Activated CD4-positive, alpha-beta memory T cell treated with anti-CD3 and anti-CD28 coated beads for 36 hours (primary cell): ENCODE measurements around the gene ABTB2. TPM values are rescaled to one million over a fixed set of nuclear protein-coding genes. Genes with fewer than 3 reads are reported as not detected.

Source experiments
- CTCF ChIA-PET: fragments of 350-600 bp; sonication (Branson Sonifier 250); formaldehyde crosslinking; loops from one replicate; lab custom pipeline; 2021; ENCODE audit warnings: antibody characterized with exemption, inconsistent platforms; lab: Charles Lee
- POLR2A ChIA-PET: fragments of 350-600 bp; sonication (Branson Sonifier 250); formaldehyde crosslinking; loops from one replicate; lab custom pipeline; 2021; ENCODE audit warnings: antibody characterized with exemption; lab: Charles Lee
- DNase-seq: peaks from one replicate; pipeline ENCODE4 v3.0.0-alpha.2; 2020
- H3K27ac Mint-ChIP-seq: one replicate; pipeline ENCODE4 v1.8.0; 2021; ENCODE audit warnings: mixed read lengths
- H3K27me3 Mint-ChIP-seq: one replicate; pipeline ENCODE4 v1.8.0; 2021; ENCODE audit warnings: mixed read lengths
- H3K36me3 Mint-ChIP-seq: one replicate; pipeline ENCODE4 v1.8.0; 2021; ENCODE audit warnings: mixed read lengths
- H3K4me1 Mint-ChIP-seq: one replicate; pipeline ENCODE4 v1.8.0; 2021; ENCODE audit warnings: low read depth, mixed read lengths
- H3K4me3 Mint-ChIP-seq: one replicate; pipeline ENCODE4 v1.8.0; 2021; ENCODE audit warnings: mild to moderate bottlenecking, mixed read lengths
- H3K9me3 Mint-ChIP-seq: one replicate; pipeline ENCODE4 v1.8.0; 2021; ENCODE audit warnings: mixed read lengths
- intact Hi-C: fragments of 100-400 bp; cut with micrococcal nuclease; formaldehyde crosslinking; loops from one replicate; pipeline ENCODE4 v1.15.1; 2023
- total RNA-seq, 2 experiments: library from RNA; stranded (reverse); gene quantifications; one replicate each; pipeline ENCODE4 v1.2.3, GENCODE V29; 2021

The ABTB2 gene
- total RNA-seq, 2 experiments from 2014 or later, result 1.8 to 1.9 TPM

DNA sequence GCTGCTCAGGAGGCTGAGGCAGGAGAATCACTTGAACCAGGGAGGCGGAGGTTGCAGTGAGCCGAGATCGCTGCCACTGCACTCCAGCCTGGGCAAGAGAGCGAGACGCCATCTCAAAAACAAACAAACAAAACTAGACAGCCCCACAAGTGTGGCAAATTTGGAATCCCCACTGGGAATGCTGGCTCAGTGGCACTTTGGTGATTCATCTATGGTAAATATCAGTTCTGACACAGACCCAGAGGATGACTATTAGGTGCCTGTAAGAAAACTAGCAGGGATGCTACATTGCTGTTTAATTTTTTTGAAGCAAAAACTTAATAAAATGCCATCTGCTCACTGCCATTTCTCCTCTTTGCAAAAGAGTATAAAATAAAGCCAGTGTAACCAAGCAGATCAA is 144.4 kb downstream of the ABTB2 start:
- Mint-ChIP-seq H3K27ac (no peak overlapping the region), H3K4me1 (peaks cover 25% of the 10 kb centered on the region), H3K27me3 (peaks cover 3% of the 10 kb centered on the region), H3K36me3 (no peaks in the 10 kb centered on the region), H3K4me3 (no peak overlapping the region), H3K9me3 (no peaks in the 10 kb centered on the region)
- POLR2A ChIA-PET, result no interaction called here
- intact Hi-C loops, result no loop called here
- no peak for DNase-seq
- CTCF ChIA-PET, result interaction anchor here (1.0 to 1.9 kb wide), 2 partner anchors 39 to 145 kb away, joined by 3 to 10 read pairs; partner anchors contain the start of gene ABTB2

DNA sequence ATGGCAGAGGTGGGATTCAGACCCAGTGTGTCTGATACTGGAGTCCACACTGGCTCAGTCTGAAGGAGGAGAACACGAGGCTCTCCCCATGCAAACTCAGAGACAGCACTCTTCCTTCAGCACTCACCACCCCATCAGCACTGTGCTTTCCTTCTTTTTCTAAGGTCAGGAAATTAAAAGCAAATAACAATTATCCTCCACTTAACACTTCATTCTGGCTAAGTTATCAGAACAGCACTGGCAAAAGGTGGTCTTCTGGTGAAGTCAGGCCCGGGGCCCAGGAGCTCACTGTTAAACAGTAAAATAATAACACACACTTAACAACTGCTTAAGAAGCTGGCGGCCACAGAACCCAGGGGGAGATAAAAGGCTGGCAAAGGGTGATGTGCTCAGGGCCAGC is 145.2 kb downstream of the ABTB2 start:
- CTCF ChIA-PET, result no interaction called here
- POLR2A ChIA-PET, result no interaction called here
- no peak for DNase-seq
- no peaks in the 10 kb centered on the region for H3K36me3 Mint-ChIP-seq
- no peak overlapping the region for H3K27ac Mint-ChIP-seq
- intact Hi-C loops, result no loop called here
- no peaks in the 10 kb centered on the region for H3K9me3 Mint-ChIP-seq
- H3K4me3 Mint-ChIP-seq, result no peak overlapping the region
- H3K4me1 Mint-ChIP-seq, result peaks cover 27% of the 10 kb centered on the region
- H3K27me3 Mint-ChIP-seq, result peaks cover 3% of the 10 kb centered on the region

DNA sequence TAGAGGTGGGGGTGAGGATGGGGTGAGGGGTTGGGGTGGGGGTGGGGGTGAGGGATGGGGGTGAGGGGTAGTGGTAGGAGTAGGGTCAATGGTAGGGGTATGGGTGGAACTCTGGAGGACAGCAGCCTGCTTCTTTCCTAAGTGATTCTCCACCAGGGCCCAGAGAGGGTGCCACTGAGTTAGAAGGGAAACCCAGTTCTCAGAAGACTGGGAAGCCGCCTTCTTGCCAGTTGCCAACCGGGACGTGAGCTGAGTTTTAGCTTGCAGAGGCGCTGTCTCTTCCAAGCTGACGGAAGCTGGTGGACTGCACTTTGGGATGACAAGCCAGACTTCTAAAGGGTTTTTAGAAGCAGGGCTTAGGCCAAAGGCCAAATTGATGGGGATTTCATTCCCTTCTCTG is 148.0 kb downstream of the ABTB2 start:
- H3K27ac Mint-ChIP-seq, result no peak overlapping the region
- POLR2A ChIA-PET, result no interaction called here
- no peak overlapping the region for H3K4me3 Mint-ChIP-seq
- H3K36me3 Mint-ChIP-seq, result no peaks in the 10 kb centered on the region
- H3K9me3 Mint-ChIP-seq, result no peaks in the 10 kb centered on the region
- CTCF ChIA-PET, result no interaction called here
- DNase-seq, result no peak
- intact Hi-C loops, result no loop called here
- peaks cover 19% of the 10 kb centered on the region for H3K4me1 Mint-ChIP-seq
- peaks cover 1% of the 10 kb centered on the region for H3K27me3 Mint-ChIP-seq

DNA sequence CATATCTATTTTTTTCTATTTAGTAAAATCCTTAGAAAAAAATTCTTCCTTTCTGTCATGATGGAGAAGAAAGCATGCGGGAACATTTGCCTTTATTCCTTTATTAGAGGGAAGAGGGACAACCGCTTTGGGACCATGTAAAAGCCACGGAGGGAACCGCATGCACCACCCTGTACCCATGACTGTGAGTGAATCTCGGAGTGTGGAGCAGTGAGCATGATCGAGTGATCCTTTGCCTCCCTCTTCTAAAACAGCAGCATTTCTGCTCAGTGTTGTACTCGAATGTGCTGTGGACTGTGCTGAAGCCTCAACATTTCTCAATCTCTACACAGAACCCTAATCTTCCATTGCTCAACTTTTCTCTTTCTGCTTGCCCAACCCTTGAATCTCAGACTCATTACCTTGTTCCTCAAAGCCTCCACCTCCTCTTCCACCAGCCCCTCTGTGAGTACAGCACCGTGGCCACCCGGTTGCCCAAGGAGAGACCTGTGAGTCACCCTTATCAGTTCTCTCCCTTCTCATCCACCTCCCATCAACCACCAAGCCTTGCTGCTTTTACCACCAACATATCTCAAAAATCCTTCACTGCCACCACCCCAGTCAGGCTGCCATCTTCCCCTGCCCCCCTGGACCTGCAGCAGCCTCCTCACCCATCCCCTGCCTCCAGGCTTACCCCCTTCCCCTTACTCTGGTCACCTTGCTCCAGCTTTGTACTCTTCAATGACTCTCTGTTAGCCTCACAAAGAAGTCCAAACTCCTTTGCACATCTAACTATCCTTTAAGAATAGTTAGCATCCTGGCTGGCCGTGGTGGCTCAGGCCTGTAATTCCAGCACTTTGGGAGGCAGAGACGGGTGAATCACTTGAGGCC is 149.3 kb downstream of the ABTB2 start:
- Mint-ChIP-seq H3K4me1 (peaks cover 8% of the 10 kb centered on the region), H3K9me3 (no peaks in the 10 kb centered on the region), H3K4me3 (no peak overlapping the region), H3K36me3 (no peaks in the 10 kb centered on the region), H3K27me3 (peaks cover 1% of the 10 kb centered on the region), H3K27ac (no peak overlapping the region)
- peak; percentile 32 for DNase-seq
- POLR2A ChIA-PET, result no interaction called here
- CTCF ChIA-PET, result interaction anchor here (1.1 kb wide), 1 partner anchor 35 kb away, joined by 6 read pairs; no protein-coding TSS in a partner anchor
- intact Hi-C loops, result no loop called here

DNA sequence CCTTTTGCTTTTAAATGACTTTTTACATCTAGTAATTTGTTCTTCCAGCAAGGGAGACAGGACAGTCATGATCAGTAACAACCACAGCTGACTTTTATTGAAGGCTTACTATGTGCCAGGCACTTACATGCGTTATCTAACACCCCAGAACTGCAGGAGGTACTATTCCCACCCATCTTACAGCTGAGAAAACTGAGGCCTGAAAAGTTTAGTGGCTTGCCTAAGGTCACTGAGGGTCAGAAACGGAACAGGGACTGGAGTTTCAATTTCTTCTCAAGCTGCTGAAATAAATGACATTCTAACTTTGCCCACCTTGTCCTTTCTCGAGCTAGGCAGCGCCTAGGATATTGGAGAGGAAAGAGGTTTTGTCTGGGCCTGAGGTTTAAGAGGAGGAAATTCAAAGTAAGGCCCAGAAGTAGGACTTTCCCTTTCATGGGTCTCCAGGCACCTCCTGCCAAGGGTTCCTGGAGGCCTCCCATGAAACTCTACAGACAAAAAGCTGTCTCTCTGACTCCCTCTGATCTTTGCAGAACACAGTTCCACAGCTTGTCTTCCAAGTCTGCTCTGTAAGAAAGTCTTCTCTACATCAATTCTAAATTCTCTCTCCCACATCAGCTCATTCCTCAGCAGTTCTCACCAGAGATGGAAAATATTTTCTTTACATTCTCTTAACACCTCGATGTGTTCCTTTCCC is 150.2 kb downstream of the ABTB2 start:
- peaks cover 1% of the 10 kb centered on the region for H3K27me3 Mint-ChIP-seq
- H3K27ac Mint-ChIP-seq, result no peak overlapping the region
- ChIA-PET CTCF (interaction anchor here (0.8 to 1.3 kb wide), 4 partner anchors 9 to 150 kb away, joined by 4 to 7 read pairs (median 5); partner anchors contain the start of gene ABTB2), POLR2A (no interaction called here)
- no peaks in the 10 kb centered on the region for H3K9me3 Mint-ChIP-seq
- intact Hi-C loops, result no loop called here
- H3K36me3 Mint-ChIP-seq, result no peaks in the 10 kb centered on the region
- no peak overlapping the region for H3K4me3 Mint-ChIP-seq
- no peak for DNase-seq
- peaks cover 12% of the 10 kb centered on the region for H3K4me1 Mint-ChIP-seq

DNA sequence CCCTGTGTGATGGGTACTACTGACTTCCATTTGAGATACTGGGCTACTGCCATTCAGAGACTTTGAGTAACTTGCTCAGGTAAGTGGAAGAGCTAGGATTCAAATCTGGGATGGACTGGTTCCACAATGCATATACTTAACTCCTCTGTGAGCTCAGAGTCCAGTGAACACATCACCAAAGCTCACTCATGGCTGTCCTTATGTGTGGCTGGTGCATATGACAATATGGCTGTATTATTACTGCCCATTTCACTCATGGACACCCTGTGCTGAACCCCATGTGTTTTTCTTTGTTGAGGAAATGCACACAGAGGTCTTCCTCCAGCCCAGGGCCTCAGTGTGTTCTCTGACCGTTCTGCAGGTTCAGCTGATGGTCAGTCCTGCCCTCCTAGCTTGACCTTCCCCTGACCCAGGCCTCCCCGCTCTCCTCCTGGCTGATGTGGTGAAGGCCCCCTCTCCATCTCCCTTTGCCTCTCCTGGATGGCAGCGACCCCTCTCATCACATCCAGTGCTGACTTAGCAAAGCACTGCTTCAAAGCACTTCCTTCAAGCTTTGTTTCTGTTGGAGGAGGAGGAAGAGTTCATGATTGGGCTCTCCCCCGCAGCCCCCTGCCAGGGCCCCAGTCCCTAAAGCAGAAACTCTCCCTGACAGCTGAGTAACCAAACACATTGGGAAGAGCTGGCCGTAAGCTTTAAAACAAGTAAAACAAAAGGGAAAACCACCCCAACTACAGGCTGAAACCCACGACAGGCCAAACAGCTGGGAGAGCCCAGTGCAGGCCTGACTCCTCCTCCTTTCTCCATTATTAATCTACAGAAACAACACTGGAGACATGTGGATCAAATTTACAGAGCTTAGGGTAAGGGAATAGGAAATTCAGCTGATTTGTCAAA is 151.2 kb downstream of the ABTB2 start:
- intact Hi-C loops, result loop anchor here (1.0 kb wide), 1 partner anchor 8 kb away; no protein-coding TSS in a partner anchor
- H3K27me3 Mint-ChIP-seq, result peaks cover 1% of the 10 kb centered on the region
- ChIA-PET POLR2A (no interaction called here), CTCF (interaction anchor here (1.1 to 1.3 kb wide), 3 partner anchors 10 to 151 kb away, joined by 4 to 7 read pairs (median 6); partner anchors contain the start of gene ABTB2)
- H3K4me1 Mint-ChIP-seq, result peaks cover 12% of the 10 kb centered on the region
- no peaks in the 10 kb centered on the region for H3K9me3 Mint-ChIP-seq
- no peak overlapping the region for H3K4me3 Mint-ChIP-seq
- H3K36me3 Mint-ChIP-seq, result no peaks in the 10 kb centered on the region
- no peak for DNase-seq
- no peak overlapping the region for H3K27ac Mint-ChIP-seq

DNA sequence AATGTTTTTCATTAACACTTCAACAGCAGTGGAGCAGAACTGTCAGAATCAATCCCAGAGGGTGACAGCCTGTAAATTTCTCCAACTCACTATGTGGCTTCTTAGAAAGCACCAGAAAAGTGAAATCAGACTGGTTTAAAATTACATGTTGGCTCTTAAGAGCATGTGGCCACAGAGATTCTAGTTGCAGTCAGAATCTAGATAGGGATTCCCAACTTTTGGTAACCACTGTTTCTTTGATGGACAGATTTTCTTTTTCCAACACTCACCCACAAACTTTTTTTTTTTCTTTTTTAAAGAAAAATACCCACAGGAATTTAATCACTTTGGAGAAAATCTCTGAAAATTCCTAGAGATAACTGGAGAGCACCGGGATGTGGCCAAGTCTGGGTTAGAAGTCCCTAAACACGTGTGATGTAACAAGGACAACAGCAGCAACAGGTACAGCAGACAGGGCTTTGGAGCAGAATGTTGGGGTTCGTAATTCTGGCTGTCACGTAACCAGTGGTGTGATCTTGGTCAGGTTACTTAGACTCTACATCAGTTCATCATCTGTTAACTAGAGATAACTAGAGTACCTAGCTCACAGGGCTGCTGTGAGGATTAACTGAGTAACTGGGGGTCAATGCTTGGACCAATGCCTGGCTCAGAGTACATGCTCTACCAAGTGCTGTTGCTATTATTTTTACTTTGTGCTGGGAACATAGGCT is 152.3 kb downstream of the ABTB2 start:
- Mint-ChIP-seq H3K4me3 (no peak overlapping the region), H3K9me3 (no peaks in the 10 kb centered on the region), H3K4me1 (peaks cover 12% of the 10 kb centered on the region), H3K36me3 (no peaks in the 10 kb centered on the region), H3K27ac (no peak overlapping the region), H3K27me3 (no peaks in the 10 kb centered on the region)
- DNase-seq, result no peak
- ChIA-PET CTCF (no interaction called here), POLR2A (no interaction called here)
- intact Hi-C loops, result loop anchor here (1.0 kb wide), 1 partner anchor 9 kb away; no protein-coding TSS in a partner anchor

DNA sequence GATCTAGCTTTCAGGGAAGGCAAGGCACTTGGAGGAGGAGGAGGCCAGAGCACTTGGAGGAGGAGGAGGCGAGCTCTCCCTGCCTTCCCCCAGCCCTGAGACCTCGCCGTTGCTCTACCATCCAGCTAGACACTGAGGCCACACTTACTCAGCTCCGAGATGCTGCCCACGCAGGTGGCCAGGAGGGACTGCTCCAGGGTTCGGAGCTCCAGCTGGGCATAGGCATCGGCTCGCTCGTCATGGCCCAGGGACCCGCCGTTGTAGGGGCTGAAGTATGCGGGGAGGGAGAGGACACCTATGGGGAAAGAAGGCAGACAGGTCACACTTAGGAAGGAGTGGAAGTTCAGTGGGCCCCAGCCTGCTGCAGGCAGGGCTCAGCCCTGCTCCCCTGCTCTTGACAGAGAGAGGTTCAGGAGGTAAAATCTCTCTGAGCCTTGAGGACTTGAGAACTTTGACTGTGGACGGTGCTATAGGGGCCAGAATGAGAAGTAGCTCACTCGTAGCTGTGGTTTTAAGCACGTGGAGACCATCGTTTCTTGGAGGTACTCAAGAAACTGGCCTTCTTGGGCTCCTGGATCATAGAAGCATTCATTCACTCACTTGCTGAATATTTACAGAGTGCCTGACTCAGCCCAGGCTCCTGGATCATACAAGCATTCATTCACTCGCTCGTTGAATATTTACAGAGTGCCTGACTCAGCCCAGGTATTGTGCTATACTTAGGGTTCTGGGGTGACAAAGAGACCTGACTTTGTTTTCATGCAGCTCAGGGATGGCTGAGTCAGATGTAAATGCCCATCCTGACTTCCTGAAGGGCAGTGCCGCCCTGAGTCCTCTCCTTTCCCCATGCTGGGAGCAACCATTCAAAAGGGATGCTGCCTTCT is 153.2 kb downstream of the ABTB2 start:
- Mint-ChIP-seq H3K27me3 (no peaks in the 10 kb centered on the region), H3K4me1 (peaks cover 12% of the 10 kb centered on the region), H3K4me3 (no peak overlapping the region), H3K9me3 (no peaks in the 10 kb centered on the region), H3K36me3 (no peaks in the 10 kb centered on the region), H3K27ac (no peak overlapping the region)
- POLR2A ChIA-PET, result no interaction called here
- intact Hi-C loops, result no loop called here
- DNase-seq, result no peak
- CTCF ChIA-PET, result no interaction called here

DNA sequence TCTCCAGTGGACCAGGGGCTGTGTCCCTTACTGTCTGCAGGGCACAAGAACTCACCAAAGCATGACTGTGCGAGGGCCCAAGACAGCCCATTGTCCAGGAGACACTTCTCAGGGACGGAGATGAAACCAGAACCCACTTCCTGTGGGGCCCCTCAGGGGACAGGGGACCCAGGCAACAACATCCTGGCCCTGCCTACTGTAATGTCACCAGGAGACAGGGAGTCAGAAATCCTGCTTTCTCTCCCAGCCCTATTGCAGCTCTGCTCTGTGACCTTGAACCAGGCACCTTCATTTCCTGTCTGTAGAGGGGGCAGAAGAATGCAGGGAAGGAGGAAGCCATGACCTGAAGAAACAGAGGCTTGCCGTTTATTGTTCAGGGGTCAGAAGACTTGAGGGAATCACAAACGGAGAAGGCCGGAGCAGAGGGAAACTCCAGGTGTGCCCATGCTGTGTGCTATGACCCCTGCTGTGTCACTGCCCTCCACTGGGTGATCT is 154.4 kb downstream of the ABTB2 start:
- H3K4me3 Mint-ChIP-seq, result no peak overlapping the region
- CTCF ChIA-PET, result interaction anchor here (1.0 kb wide), 1 partner anchor 40 kb away, joined by 3 read pairs; no protein-coding TSS in a partner anchor
- no peaks in the 10 kb centered on the region for H3K9me3 Mint-ChIP-seq
- H3K4me1 Mint-ChIP-seq, result peaks cover 15% of the 10 kb centered on the region
- peak; percentile 25 for DNase-seq
- H3K27me3 Mint-ChIP-seq, result peaks cover 3% of the 10 kb centered on the region
- H3K27ac Mint-ChIP-seq, result no peak overlapping the region
- intact Hi-C loops, result no loop called here
- no peaks in the 10 kb centered on the region for H3K36me3 Mint-ChIP-seq
- POLR2A ChIA-PET, result no interaction called here

DNA sequence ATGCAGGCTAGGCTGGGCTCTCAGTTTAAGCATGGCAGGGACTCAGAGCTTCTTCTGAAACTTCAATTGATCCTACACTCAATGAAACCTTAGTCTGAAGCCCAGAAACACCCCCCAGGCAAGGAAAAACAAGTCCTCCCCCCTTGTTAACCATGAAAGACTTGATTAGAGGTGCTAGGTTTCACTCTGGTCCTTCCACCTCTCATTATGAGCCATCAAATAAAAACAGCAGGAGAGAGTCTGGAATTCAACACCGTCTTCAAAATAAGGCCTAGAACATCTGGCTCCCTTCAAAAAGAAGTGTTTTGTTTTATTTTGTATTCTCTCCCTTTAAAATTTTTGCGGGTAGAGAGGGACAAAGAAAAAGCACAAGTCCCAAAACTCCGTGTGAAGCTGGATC is 156.7 kb downstream of the ABTB2 start:
- intact Hi-C loops, result no loop called here
- H3K27ac Mint-ChIP-seq, result no peak overlapping the region
- no peaks in the 10 kb centered on the region for H3K36me3 Mint-ChIP-seq
- ChIA-PET POLR2A (no interaction called here), CTCF (interaction anchor here (1.5 kb wide), 1 partner anchor 27 kb away, joined by 6 read pairs; no protein-coding TSS in a partner anchor)
- H3K27me3 Mint-ChIP-seq, result peaks cover 3% of the 10 kb centered on the region
- H3K9me3 Mint-ChIP-seq, result no peaks in the 10 kb centered on the region
- peaks cover 15% of the 10 kb centered on the region for H3K4me1 Mint-ChIP-seq
- H3K4me3 Mint-ChIP-seq, result no peak overlapping the region
- DNase-seq, result no peak
